Neural progenitor cell (in vitro differentiated cells): Measurements from ENCODE around the gene PEX10. TPM values are rescaled to one million over a fixed set of nuclear protein-coding genes. Genes with fewer than 3 reads are reported as not detected.

Source experiments
- DNase-seq: peaks from one replicate; pipeline ENCODE4 v3.0.0-alpha.2; 2016; ENCODE audit warnings: low spot score
- H2AFZ ChIP-seq: fragments of 200-600 bp; sonication (generic); replicated peaks from 2 replicates; pipeline ENCODE4 v1.6.1; 2016; ENCODE audit warnings: antibody characterized with exemption
- H3F3A ChIP-seq: fragments of 200-600 bp; sonication (generic); 2 replicates; pipeline ENCODE4 v1.6.1; 2016; ENCODE audit warnings: antibody characterized with exemption, low read depth
- H3K27ac ChIP-seq: fragments of 200-600 bp; sonication (generic); 2 replicates; pipeline ENCODE4 v1.5.1; 2016; ENCODE audit warnings: mild to moderate bottlenecking
- H3K27me3 ChIP-seq: fragments of 200-600 bp; sonication (generic); 2 replicates; pipeline ENCODE4 v1.6.1; 2016; ENCODE audit warnings: mild to moderate bottlenecking, moderate library complexity
- H3K36me3 ChIP-seq: fragments of 200-600 bp; sonication (generic); 2 replicates; pipeline ENCODE4 v1.5.1; 2016
- H3K4me1 ChIP-seq: fragments of 200-600 bp; sonication (generic); 2 replicates; pipeline ENCODE4 v1.6.1; 2016; ENCODE audit warnings: mixed run types
- H3K4me2 ChIP-seq: fragments of 200-600 bp; sonication (generic); 2 replicates; pipeline ENCODE4 v1.6.1; 2016
- H3K4me3 ChIP-seq: fragments of 200-600 bp; sonication (generic); 2 replicates; pipeline ENCODE4 v1.5.1; 2016
- H3K79me2 ChIP-seq: fragments of 200-600 bp; sonication (generic); 2 replicates; pipeline ENCODE4 v1.6.1; 2016; ENCODE audit warnings: low read depth
- H3K9ac ChIP-seq: fragments of 200-600 bp; sonication (generic); 2 replicates; pipeline ENCODE4 v1.6.1; 2016
- H3K9me3 ChIP-seq: fragments of 200-600 bp; sonication (generic); 2 replicates; pipeline ENCODE4 v1.5.1; 2016; ENCODE audit warnings: low read depth
- H4K20me1 ChIP-seq: fragments of 200-600 bp; sonication (generic); 2 replicates; pipeline ENCODE4 v1.6.1; 2016; ENCODE audit warnings: low read depth
- H3K27ac Mint-ChIP-seq: 3 replicates; pipeline ENCODE4 v1.8.0; 2021; ENCODE audit warnings: mixed read lengths
- H3K27me3 Mint-ChIP-seq: 2 replicates; pipeline ENCODE4 v1.8.0; 2022; ENCODE audit warnings: low read depth, mild to moderate bottlenecking, inconsistent platforms, moderate library complexity, mixed read lengths; ENCODE audit not compliant: insufficient read depth
- H3K36me3 Mint-ChIP-seq: 3 replicates; pipeline ENCODE4 v1.8.0; 2021; ENCODE audit warnings: mixed read lengths
- H3K4me1 Mint-ChIP-seq: 3 replicates; pipeline ENCODE4 v1.8.0; 2021; ENCODE audit warnings: mixed read lengths
- H3K4me3 Mint-ChIP-seq: 3 replicates; pipeline ENCODE4 v1.8.0; 2021; ENCODE audit warnings: mild to moderate bottlenecking, moderate library complexity, mixed read lengths
- H3K9me3 Mint-ChIP-seq: 3 replicates; pipeline ENCODE4 v1.8.0; 2020; ENCODE audit warnings: mixed read lengths
- EZH2 ChIP-seq: fragments of 200-600 bp; sonication (generic); IDR thresholded peaks from 2 replicates; pipeline ENCODE4 v1.6.1; 2017; ENCODE audit warnings: antibody characterized with exemption, mild to moderate bottlenecking, moderate library complexity
- EZH2phosphoT487 ChIP-seq: fragments of 200-600 bp; sonication (generic); IDR thresholded peaks from 2 replicates; pipeline ENCODE4 v1.6.1; 2017; ENCODE audit warnings: antibody characterized with exemption
- total RNA-seq: library from RNA; depleted of rRNA; stranded (reverse); fragments of >200 nt; gene quantifications from 2 replicates; pipeline ENCODE4 v1.2.3, GENCODE V29; 2015; ENCODE audit warnings: low replicate concordance
- TF ChIP-seq, protein P1 (sequence below): fragments of 200-600 bp; sonication (generic); IDR thresholded peaks from 2 replicates; pipeline ENCODE4 v1.5.1; 2017; ENCODE audit warnings: antibody characterized with exemption, mild to moderate bottlenecking

The PEX10 gene
- total RNA-seq, 1 donor from 2014 or later: 15.1 TPM

DNA sequence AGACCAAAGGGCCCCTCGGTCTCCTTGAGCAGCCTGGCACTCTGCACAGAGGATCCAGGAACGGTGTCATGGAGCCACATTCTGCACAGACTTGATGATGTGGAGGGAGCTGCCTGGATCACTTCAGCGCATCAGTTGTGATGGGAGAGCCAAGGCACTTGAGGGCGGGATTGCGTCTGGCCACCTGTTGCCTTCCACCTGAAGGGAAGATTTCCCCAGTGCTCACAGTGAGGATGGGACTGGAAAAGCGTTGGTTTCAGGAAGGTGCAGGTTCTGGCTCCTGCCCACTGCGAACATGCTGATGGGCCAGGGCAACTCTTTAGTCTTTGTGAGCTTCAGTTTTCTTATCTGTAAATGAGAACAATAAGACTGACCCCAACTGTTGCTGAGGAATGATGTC lies 18.1 kb downstream of the PEX10 start:
- Histone ChIP-seq H2AFZ (no peak overlapping the region), H3F3A (peaks cover 9% of the 10 kb centered on the region), H3K27me3 (no peaks in the 10 kb centered on the region), H3K36me3 (no peaks in the 10 kb centered on the region), H3K4me3 (no peak overlapping the region), H3K4me2 (no peak overlapping the region), H3K9ac (no peak overlapping the region), H3K4me1 (peaks cover 9% of the 10 kb centered on the region), H4K20me1 (peaks cover 15% of the 10 kb centered on the region), H3K9me3 (no peaks in the 10 kb centered on the region), H3K27ac (no peak overlapping the region), H3K79me2 (peaks cover 49% of the 10 kb centered on the region)
- Mint-ChIP-seq H3K4me3 (no peak overlapping the region), H3K27me3 (peaks cover 6% of the 10 kb centered on the region), H3K27ac (no peak overlapping the region), H3K4me1 (peaks cover 24% of the 10 kb centered on the region), H3K9me3 (no peaks in the 10 kb centered on the region), H3K36me3 (peaks cover 15% of the 10 kb centered on the region)
- DNase-seq: no peak
- no peak for TF ChIP-seq EZH2
- TF ChIP-seq EZH2phosphoT487: no peak
- TF ChIP-seq, protein P1, sequence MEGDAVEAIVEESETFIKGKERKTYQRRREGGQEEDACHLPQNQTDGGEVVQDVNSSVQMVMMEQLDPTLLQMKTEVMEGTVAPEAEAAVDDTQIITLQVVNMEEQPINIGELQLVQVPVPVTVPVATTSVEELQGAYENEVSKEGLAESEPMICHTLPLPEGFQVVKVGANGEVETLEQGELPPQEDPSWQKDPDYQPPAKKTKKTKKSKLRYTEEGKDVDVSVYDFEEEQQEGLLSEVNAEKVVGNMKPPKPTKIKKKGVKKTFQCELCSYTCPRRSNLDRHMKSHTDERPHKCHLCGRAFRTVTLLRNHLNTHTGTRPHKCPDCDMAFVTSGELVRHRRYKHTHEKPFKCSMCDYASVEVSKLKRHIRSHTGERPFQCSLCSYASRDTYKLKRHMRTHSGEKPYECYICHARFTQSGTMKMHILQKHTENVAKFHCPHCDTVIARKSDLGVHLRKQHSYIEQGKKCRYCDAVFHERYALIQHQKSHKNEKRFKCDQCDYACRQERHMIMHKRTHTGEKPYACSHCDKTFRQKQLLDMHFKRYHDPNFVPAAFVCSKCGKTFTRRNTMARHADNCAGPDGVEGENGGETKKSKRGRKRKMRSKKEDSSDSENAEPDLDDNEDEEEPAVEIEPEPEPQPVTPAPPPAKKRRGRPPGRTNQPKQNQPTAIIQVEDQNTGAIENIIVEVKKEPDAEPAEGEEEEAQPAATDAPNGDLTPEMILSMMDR: no peak

DNA sequence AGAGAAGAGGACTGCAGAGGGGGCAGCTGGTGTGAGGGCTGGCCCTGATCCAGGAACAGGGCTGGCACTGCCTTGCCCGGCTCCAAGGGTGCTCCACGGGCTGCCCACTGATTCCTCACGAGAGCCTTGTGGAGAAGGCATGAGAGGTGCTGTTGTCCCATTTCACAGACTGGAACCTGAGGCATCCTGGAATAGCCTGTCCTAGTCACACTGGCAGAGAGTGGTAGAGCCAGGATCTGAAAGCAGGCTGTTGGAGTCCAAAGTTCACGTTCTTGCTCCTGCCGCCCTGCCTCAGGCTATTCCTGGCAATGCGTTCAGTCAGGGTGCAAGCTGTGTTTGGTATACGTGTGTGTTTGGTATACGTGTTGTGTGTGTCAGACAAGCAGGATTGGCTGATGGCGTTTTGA lies 18.9 kb downstream of the PEX10 start:
- peaks cover 15% of the 10 kb centered on the region for H4K20me1 ChIP-seq
- peaks cover 13% of the 10 kb centered on the region for H3K36me3 Mint-ChIP-seq
- peaks cover 9% of the 10 kb centered on the region for H3K4me1 ChIP-seq
- H3K4me2 ChIP-seq: no peak overlapping the region
- peak overlapping the region; percentile 91 for H3K4me3 Mint-ChIP-seq
- H3K9ac ChIP-seq: no peak overlapping the region
- no peak overlapping the region for H3K27ac Mint-ChIP-seq
- H3K4me1 Mint-ChIP-seq: peaks cover 24% of the 10 kb centered on the region
- no peak for DNase-seq
- peaks cover 49% of the 10 kb centered on the region for H3K79me2 ChIP-seq
- no peaks in the 10 kb centered on the region for H3K9me3 Mint-ChIP-seq
- no peak for TF ChIP-seq EZH2phosphoT487
- TF ChIP-seq, protein P1: no peak
- no peak for TF ChIP-seq EZH2
- no peaks in the 10 kb centered on the region for H3K27me3 ChIP-seq
- H3K9me3 ChIP-seq: no peaks in the 10 kb centered on the region
- H2AFZ ChIP-seq: no peak overlapping the region
- no peaks in the 10 kb centered on the region for H3K36me3 ChIP-seq
- H3K4me3 ChIP-seq: no peak overlapping the region
- peaks cover 10% of the 10 kb centered on the region for H3F3A ChIP-seq
- H3K27ac ChIP-seq: no peak overlapping the region
- H3K27me3 Mint-ChIP-seq: peaks cover 6% of the 10 kb centered on the region

GRCh38 chr1:2392686-2393085 lies 19.7 kb downstream of the PEX10 start:
- Histone ChIP-seq H3K9me3 (no peaks in the 10 kb centered on the region), H3K79me2 (peaks cover 49% of the 10 kb centered on the region), H3K36me3 (no peaks in the 10 kb centered on the region), H3K27me3 (no peaks in the 10 kb centered on the region), H4K20me1 (peaks cover 15% of the 10 kb centered on the region), H3K4me3 (peak overlapping the region; percentile 95), H3K27ac (no peak overlapping the region), H3K9ac (peak overlapping the region; percentile 68), H3K4me2 (peak overlapping the region; percentile 89), H3K4me1 (peaks cover 9% of the 10 kb centered on the region), H3F3A (peaks cover 10% of the 10 kb centered on the region), H2AFZ (no peak overlapping the region)
- no peak for DNase-seq
- Mint-ChIP-seq H3K27me3 (peaks cover 6% of the 10 kb centered on the region), H3K4me1 (peaks cover 24% of the 10 kb centered on the region), H3K36me3 (peaks cover 16% of the 10 kb centered on the region), H3K27ac (peak overlapping the region; percentile 91), H3K9me3 (no peaks in the 10 kb centered on the region), H3K4me3 (peak overlapping the region; percentile 91)
- TF ChIP-seq EZH2phosphoT487 (no peak), EZH2 (no peak)
- TF ChIP-seq, protein P1: no peak
